Esophagus muscularis mucosa (tissue), 4 donors: ENCODE measurements around the gene GLT1D1. TPM values are rescaled to one million over a fixed set of nuclear protein-coding genes. Genes with fewer than 3 reads are reported as not detected.

Source experiments
- DNase-seq: peaks from one replicate; pipeline ENCODE4 v3.0.0-alpha.2; 2017; ENCODE audit errors: extremely low spot score
- H3K27ac ChIP-seq, 4 donors: fragments of 200-600 bp; sonication (generic); replicated peaks in 1 of 4; 1 replicate in 3 of 4; 2 replicates in 1 of 4; pipeline ENCODE4 v1.5.1; 2016 to 2019; ENCODE audit warnings: mild to moderate bottlenecking in 1 of 4
- H3K27me3 ChIP-seq, 4 donors: fragments of 200-600 bp; sonication (generic); one replicate each; pipeline versions ENCODE4 v1.5.1 to v1.6.0; 2016 to 2019
- H3K36me3 ChIP-seq, 4 donors: fragments of 200-600 bp; sonication (generic); one replicate each; pipeline ENCODE4 v1.5.1; 2016 to 2019
- H3K4me1 ChIP-seq, 4 donors: fragments of 200-600 bp; sonication (generic); one replicate each; pipeline ENCODE4 v1.5.1; 2016 to 2019
- H3K4me3 ChIP-seq, 4 donors: fragments of 200-600 bp; sonication (generic); 1 replicate in 2 of 4; 2 replicates in 2 of 4; pipeline ENCODE4 v1.5.1; 2016 to 2019; ENCODE audit warnings: mild to moderate bottlenecking in 4 of 4, moderate library complexity in 1 of 4
- H3K9me3 ChIP-seq, 4 donors: fragments of 200-600 bp; sonication (generic); 1 replicate in 3 of 4; 2 replicates in 1 of 4; pipeline ENCODE4 v1.5.1; 2016 to 2019
- CTCF ChIP-seq, 3 experiments: fragments of 200-600 bp in 2 of 3; fragments of 450-650 bp in 1 of 3; sonication (generic) in 2 of 3; IDR thresholded peaks; one replicate each; pipeline ENCODE4 v1.5.1; 2017 to 2019; ENCODE audit warnings: antibody characterized with exemption in 3 of 3, mild to moderate bottlenecking in 2 of 3, moderate library complexity in 1 of 3
- EP300 ChIP-seq: sonication (generic); formaldehyde crosslinking; IDR thresholded peaks from one replicate; pipeline ENCODE4 v1.6.1; 2017; ENCODE audit warnings: antibody characterized with exemption
- POLR2A ChIP-seq: fragments of 450-650 bp; IDR thresholded peaks from one replicate; pipeline ENCODE4 v1.6.1; 2017; ENCODE audit warnings: antibody characterized with exemption, moderate library complexity, mild to moderate bottlenecking, low read depth
- POLR2AphosphoS5 ChIP-seq, 2 donors: sonication (generic); formaldehyde crosslinking; IDR thresholded peaks; one replicate each; pipeline ENCODE4 v1.6.1; 2017; ENCODE audit warnings: antibody characterized with exemption in 2 of 2
- WGBS: methylation state at CpG from one replicate; pipeline ENCODE4 v1.1.5; 2018; 5-methylcytosine and 5-hydroxymethylcytosine counted together
- intact Hi-C: fragments of 100-400 bp; cut with DNase I; formaldehyde crosslinking; loops from one replicate; pipeline ENCODE4 v1.15.1; 2023
- total RNA-seq, 4 donors: library from RNA; depleted of rRNA; stranded (reverse); fragments of >200 nt; gene quantifications; one replicate each; pipeline versions ENCODE4 v1.1.0 to v1.2.1, GENCODE V29; 2016

GLT1D1 gene
- total RNA-seq, 4 donors from 2014 or later, result under 0.01 to 1.5 (median 0.32) TPM

- TF ChIP-seq CTCF (IDR thresholded peaks at IDR 0.05) (no peak), POLR2AphosphoS5 (IDR thresholded peaks at IDR 0.05) (no peak), POLR2A (no peak), EP300 (no peak)
- intact Hi-C loops, result no loop called here
- 73% methylated on average over 10 of the region's 10 CpGs for WGBS
Observed at GRCh38 chr12:128986957-128987356, 133.7 kb downstream of the GLT1D1 start.

GRCh38 chr12:128989287-128989686 lies 136.0 kb downstream of the GLT1D1 start:
- Histone ChIP-seq H3K4me3 (no peak overlapping the region), H3K27me3 (no peaks in the 10 kb centered on the region), H3K4me1 (no peaks in the 10 kb centered on the region), H3K27ac (no peak overlapping the region), H3K9me3 (peaks cover 0 to 16% (median 3%) of the 10 kb centered on the region in 4 donors), H3K36me3 (no peaks in the 10 kb centered on the region)
- no peak for DNase-seq
- intact Hi-C loops, result no loop called here
- 94% methylated on average over 1 of the region's 1 CpG for WGBS
- no peak for TF ChIP-seq EP300
- TF ChIP-seq POLR2AphosphoS5 (IDR thresholded peaks at IDR 0.05), result no peak
- TF ChIP-seq CTCF (IDR thresholded peaks at IDR 0.05), result no peak

More at GRCh38 chr12:128986957-128987356, 133.7 kb downstream of the GLT1D1 start:
- DNase-seq, result no peak
- no peaks in the 10 kb centered on the region for H3K4me1 ChIP-seq
- peaks cover 0 to 9% (median 3%) of the 10 kb centered on the region in 4 donors for H3K9me3 ChIP-seq
- no peaks in the 10 kb centered on the region for H3K36me3 ChIP-seq
- H3K27me3 ChIP-seq, result peaks cover 0 to 8% (median 0%) of the 10 kb centered on the region in 4 donors
- no peak overlapping the region for H3K27ac ChIP-seq
- no peak overlapping the region for H3K4me3 ChIP-seq

GRCh38 chr12:128991716-128992115 lies 138.4 kb downstream of the GLT1D1 start:
- TF ChIP-seq POLR2A, result no peak
- intact Hi-C loops, result no loop called here
- H3K4me3 ChIP-seq, result no peak overlapping the region
- no peaks in the 10 kb centered on the region for H3K27me3 ChIP-seq
- 83% methylated on average over 6 of the region's 6 CpGs for WGBS
- H3K4me1 ChIP-seq, result no peaks in the 10 kb centered on the region
- DNase-seq, result no peak
- H3K36me3 ChIP-seq, result no peaks in the 10 kb centered on the region
- H3K27ac ChIP-seq, result no peak overlapping the region
- peaks cover 0 to 16% (median 3%) of the 10 kb centered on the region in 4 donors for H3K9me3 ChIP-seq

- H3K9me3 ChIP-seq, result peaks cover 0 to 16% (median 3%) of the 10 kb centered on the region in 4 donors
- H3K4me1 ChIP-seq, result no peaks in the 10 kb centered on the region
- no peak overlapping the region for H3K4me3 ChIP-seq
- no peaks in the 10 kb centered on the region for H3K36me3 ChIP-seq
- H3K27me3 ChIP-seq, result no peaks in the 10 kb centered on the region
- intact Hi-C loops, result no loop called here
- no peak for DNase-seq
- no peak overlapping the region for H3K27ac ChIP-seq
- TF ChIP-seq POLR2AphosphoS5 (IDR thresholded peaks at IDR 0.05) (no peak), CTCF (IDR thresholded peaks at IDR 0.05) (no peak), POLR2A (no peak), EP300 (no peak)
- 83% methylated on average over 8 of the region's 8 CpGs for WGBS
Observed at GRCh38 chr12:128992116-128992515, 138.8 kb downstream of the GLT1D1 start.

- Histone ChIP-seq H3K9me3 (peaks cover 0 to 16% (median 3%) of the 10 kb centered on the region in 4 donors), H3K27me3 (no peaks in the 10 kb centered on the region), H3K4me1 (no peaks in the 10 kb centered on the region), H3K4me3 (no peak overlapping the region), H3K27ac (no peak overlapping the region), H3K36me3 (no peaks in the 10 kb centered on the region)
- TF ChIP-seq POLR2A (no peak), POLR2AphosphoS5 (IDR thresholded peaks at IDR 0.05) (no peak), EP300 (no peak), CTCF (IDR thresholded peaks at IDR 0.05) (no peak)
- intact Hi-C loops, result no loop called here
- WGBS, result 76% methylated on average over 9 of the region's 9 CpGs
- no peak for DNase-seq
Observed at GRCh38 chr12:128992550-128992949, 139.3 kb downstream of the GLT1D1 start.
